Astrocyte (in vitro differentiated cells and primary cell): ENCODE measurements around the gene HSD17B14. TPM values are rescaled to one million over a fixed set of nuclear protein-coding genes. Genes with fewer than 3 reads are reported as not detected.

Source experiments
- DNase-seq: peaks from one replicate; pipeline ENCODE4 v3.0.0-alpha.2; 2010; ENCODE audit warnings: low read depth
- FAIRE-seq: peaks from 2 replicates; lab custom pipeline; 2011; peaks lifted over from hg19 to GRCh38; lab: Jason Lieb, UNC
- H2AFZ ChIP-seq: 2 replicates; pipeline ENCODE4 v1.6.0; 2012; ENCODE audit warnings: low read depth, low read length, inconsistent platforms
- H3K27ac ChIP-seq: 2 replicates; pipeline ENCODE4 v1.5.1; 2011; ENCODE audit warnings: low read depth, low read length, inconsistent platforms
- H3K27me3 ChIP-seq: 2 replicates; pipeline ENCODE4 v1.6.0; 2011; ENCODE audit warnings: low read length, inconsistent platforms; ENCODE audit not compliant: insufficient read depth
- H3K36me3 ChIP-seq: 2 replicates; pipeline ENCODE4 v1.5.1; 2011; ENCODE audit warnings: low read length, inconsistent platforms; ENCODE audit not compliant: insufficient read depth
- H3K4me1 ChIP-seq: 2 replicates; pipeline ENCODE4 v1.5.1; 2011; ENCODE audit warnings: low read length, inconsistent platforms; ENCODE audit not compliant: insufficient read depth
- H3K4me2 ChIP-seq: 2 replicates; pipeline ENCODE4 v1.6.0; 2012; ENCODE audit warnings: low read length, inconsistent platforms
- H3K4me3 ChIP-seq: 2 replicates; pipeline ENCODE4 v1.5.1; 2011; ENCODE audit warnings: low read depth, mild to moderate bottlenecking, low read length, inconsistent platforms; ENCODE audit not compliant: insufficient read depth
- H3K79me2 ChIP-seq: 2 replicates; pipeline ENCODE4 v1.6.0; 2012; ENCODE audit warnings: mild to moderate bottlenecking, low read length, inconsistent platforms; ENCODE audit not compliant: insufficient read depth
- H3K9ac ChIP-seq: 2 replicates; pipeline ENCODE4 v1.6.0; 2012; ENCODE audit warnings: mild to moderate bottlenecking, low read length, inconsistent platforms
- H3K9me3 ChIP-seq: 2 replicates; pipeline ENCODE4 v1.5.1; 2012; ENCODE audit warnings: low read depth, mild to moderate bottlenecking, low read length, inconsistent platforms; ENCODE audit not compliant: insufficient read depth
- H4K20me1 ChIP-seq: 2 replicates; pipeline ENCODE4 v1.6.0; 2012; ENCODE audit warnings: low read length, inconsistent platforms; ENCODE audit not compliant: insufficient read depth
- H3K27ac Mint-ChIP-seq: one replicate; pipeline ENCODE4 v1.8.0; 2021; ENCODE audit warnings: mild to moderate bottlenecking, mixed read lengths; ENCODE audit not compliant: unreplicated experiment
- H3K27me3 Mint-ChIP-seq: one replicate; pipeline ENCODE4 v1.8.0; 2021; ENCODE audit warnings: low read depth, mixed read lengths; ENCODE audit not compliant: unreplicated experiment
- H3K36me3 Mint-ChIP-seq: one replicate; pipeline ENCODE4 v1.8.0; 2021; ENCODE audit warnings: low read depth, mixed read lengths; ENCODE audit not compliant: unreplicated experiment
- H3K4me1 Mint-ChIP-seq: one replicate; pipeline ENCODE4 v1.8.0; 2021; ENCODE audit warnings: low read depth, mixed read lengths; ENCODE audit not compliant: unreplicated experiment
- H3K4me3 Mint-ChIP-seq: one replicate; pipeline ENCODE4 v1.8.0; 2021; ENCODE audit warnings: mild to moderate bottlenecking, moderate library complexity, mixed read lengths; ENCODE audit not compliant: unreplicated experiment
- H3K9me3 Mint-ChIP-seq: one replicate; pipeline ENCODE4 v1.8.0; 2021; ENCODE audit warnings: mild to moderate bottlenecking, mixed read lengths; ENCODE audit not compliant: unreplicated experiment
- CTCF ChIP-seq: IDR thresholded peaks from 2 replicates; pipeline ENCODE4 v1.5.1; 2011; ENCODE audit warnings: low read depth, mild to moderate bottlenecking, inconsistent platforms, low read length, moderate library complexity; ENCODE audit not compliant: insufficient read depth
- EZH2 ChIP-seq: IDR thresholded peaks from 2 replicates; pipeline ENCODE4 v1.6.1; 2012; ENCODE audit warnings: mild to moderate bottlenecking, low read length, inconsistent platforms; ENCODE audit not compliant: insufficient read depth
- total RNA-seq: library from RNA; stranded (reverse); gene quantifications from 2 replicates; pipeline ENCODE4 v1.2.1, GENCODE V29; 2021

The HSD17B14 gene
- total RNA-seq, 1 donor from 2014 or later: 9.7 TPM

- H3K9ac ChIP-seq: peak overlapping the region; percentile 91
- H3K27me3 ChIP-seq: no peaks in the 10 kb centered on the region
These were observed 30.9 kb upstream of the HSD17B14 start for GRCh38 chr19:48867123-48867745.

GRCh38 chr19:48866692-48867091 is 30.4 kb upstream of the HSD17B14 start:
- Mint-ChIP-seq H3K9me3 (no peaks in the 10 kb centered on the region), H3K27ac (no peak overlapping the region), H3K4me1 (peaks cover 10% of the 10 kb centered on the region), H3K4me3 (peak overlapping the region; percentile 87), H3K27me3 (peaks cover 2% of the 10 kb centered on the region), H3K36me3 (peaks cover 14% of the 10 kb centered on the region)
- no peaks in the 10 kb centered on the region for H3K9me3 ChIP-seq
- no peak for TF ChIP-seq EZH2
- no peak for TF ChIP-seq CTCF
- peak overlapping the region; percentile 98 for H3K4me2 ChIP-seq
- peaks cover 14% of the 10 kb centered on the region for H3K79me2 ChIP-seq
- no peak for DNase-seq
- peaks cover 15% of the 10 kb centered on the region for H3K4me1 ChIP-seq
- no peaks in the 10 kb centered on the region for H4K20me1 ChIP-seq
- H3K9ac ChIP-seq: peak overlapping the region; percentile 2
- no peaks in the 10 kb centered on the region for H3K36me3 ChIP-seq
- H3K4me3 ChIP-seq: no peak overlapping the region
- no peak for FAIRE-seq
- H3K27ac ChIP-seq: no peak overlapping the region
- H3K27me3 ChIP-seq: no peaks in the 10 kb centered on the region
- H2AFZ ChIP-seq: no peak overlapping the region

More at GRCh38 chr19:48867123-48867745, 30.9 kb upstream of the HSD17B14 start:
- H3K79me2 ChIP-seq: peaks cover 14% of the 10 kb centered on the region
- Mint-ChIP-seq H3K27me3 (no peaks in the 10 kb centered on the region), H3K9me3 (no peaks in the 10 kb centered on the region), H3K4me3 (peak overlapping the region; percentile 87), H3K27ac (no peak overlapping the region), H3K4me1 (peaks cover 10% of the 10 kb centered on the region), H3K36me3 (peaks cover 12% of the 10 kb centered on the region)
- H3K27ac ChIP-seq: no peak overlapping the region
- no peak for FAIRE-seq
- peak overlapping the region; percentile 54 for H3K4me3 ChIP-seq
- H2AFZ ChIP-seq: no peak overlapping the region
- no peaks in the 10 kb centered on the region for H4K20me1 ChIP-seq
- TF ChIP-seq EZH2 (no peak), CTCF (no peak)
- no peaks in the 10 kb centered on the region for H3K9me3 ChIP-seq
- no peaks in the 10 kb centered on the region for H3K36me3 ChIP-seq
- H3K4me1 ChIP-seq: peaks cover 15% of the 10 kb centered on the region
- no peak for DNase-seq
- H3K4me2 ChIP-seq: peak overlapping the region; percentile 98

GRCh38 chr19:48862827-48863226 is 26.5 kb upstream of the HSD17B14 start:
- H3K27me3 ChIP-seq: no peaks in the 10 kb centered on the region
- Mint-ChIP-seq H3K36me3 (peaks cover 35% of the 10 kb centered on the region), H3K27me3 (peaks cover 2% of the 10 kb centered on the region), H3K9me3 (no peaks in the 10 kb centered on the region), H3K4me1 (peaks cover 5% of the 10 kb centered on the region), H3K4me3 (no peak overlapping the region), H3K27ac (no peak overlapping the region)
- FAIRE-seq (no peak), DNase-seq (no peak)
- H2AFZ ChIP-seq: no peak overlapping the region
- H3K4me1 ChIP-seq: peaks cover 10% of the 10 kb centered on the region
- no peak overlapping the region for H3K9ac ChIP-seq
- peaks cover 14% of the 10 kb centered on the region for H3K79me2 ChIP-seq
- no peaks in the 10 kb centered on the region for H4K20me1 ChIP-seq
- H3K9me3 ChIP-seq: no peaks in the 10 kb centered on the region
- no peak overlapping the region for H3K4me3 ChIP-seq
- H3K4me2 ChIP-seq: no peak overlapping the region
- H3K27ac ChIP-seq: no peak overlapping the region
- H3K36me3 ChIP-seq: no peaks in the 10 kb centered on the region
- no peak for TF ChIP-seq CTCF
